HEK293 (cell line): ENCODE data around the gene GARRE1.

Experiments
- BCL11A ChIP-seq: fragments of 450-650 bp; formaldehyde crosslinking; IDR thresholded peaks from 2 replicates; pipeline ENCODE4 v1.5.1; 2016; ENCODE audit warnings: low read depth, missing biosample characterization, missing genetic modification characterization
- HOXC10 ChIP-seq: sonication (generic); formaldehyde crosslinking; IDR thresholded peaks from 2 replicates; pipeline ENCODE4 v1.8.1; 2023; ENCODE audit warnings: mild to moderate bottlenecking, missing genetic modification reagents
- PBX3 ChIP-seq: sonication (generic); formaldehyde crosslinking; IDR thresholded peaks from 2 replicates; pipeline ENCODE4 v1.8.1; 2022; ENCODE audit warnings: mild to moderate bottlenecking, moderate library complexity, missing genetic modification reagents
- PRDM2 ChIP-seq: fragments of 450-650 bp; formaldehyde crosslinking; IDR thresholded peaks from 2 replicates; pipeline ENCODE4 v1.5.1; 2016; ENCODE audit warnings: missing biosample characterization, missing genetic modification characterization, borderline replicate concordance
- SCRT2 ChIP-seq: fragments of 450-650 bp; formaldehyde crosslinking; IDR thresholded peaks from 2 replicates; pipeline ENCODE4 v1.5.1; 2016; ENCODE audit warnings: missing biosample characterization, missing genetic modification characterization
- SETDB1 ChIP-seq: IDR thresholded peaks from one replicate; pipeline ENCODE4 v1.6.1; 2017; ENCODE audit warnings: mild to moderate bottlenecking, low read length, moderate library complexity, mixed read lengths; ENCODE audit not compliant: insufficient read length
- SP2 ChIP-seq: fragments of 450-650 bp; formaldehyde crosslinking; IDR thresholded peaks from 2 replicates; pipeline ENCODE4 v1.5.1; 2016; ENCODE audit warnings: missing biosample characterization, missing genetic modification characterization
- SP3 ChIP-seq: fragments of 450-650 bp; formaldehyde crosslinking; IDR thresholded peaks from 2 replicates; pipeline ENCODE4 v1.5.1; 2016; ENCODE audit warnings: missing biosample characterization, missing genetic modification characterization
- ZBTB48 ChIP-seq: fragments of 450-650 bp; formaldehyde crosslinking; IDR thresholded peaks from 2 replicates; pipeline ENCODE4 v1.5.1; 2016; ENCODE audit warnings: missing biosample characterization, missing genetic modification characterization
- ZNF121 ChIP-seq: fragments of 450-650 bp; formaldehyde crosslinking; IDR thresholded peaks from 2 replicates; pipeline ENCODE4 v1.5.1; 2016; ENCODE audit warnings: missing biosample characterization, missing genetic modification characterization
- ZNF18 ChIP-seq: fragments of 450-650 bp; formaldehyde crosslinking; IDR thresholded peaks from 2 replicates; pipeline ENCODE4 v1.5.1; 2016; ENCODE audit warnings: missing biosample characterization, missing genetic modification characterization
- ZNF280D ChIP-seq: fragments of 450-650 bp; formaldehyde crosslinking; IDR thresholded peaks from 2 replicates; pipeline ENCODE4 v1.5.1; 2016; ENCODE audit warnings: missing biosample characterization, missing genetic modification characterization
- ZNF350 ChIP-seq: fragments of 450-650 bp; formaldehyde crosslinking; IDR thresholded peaks from 2 replicates; pipeline ENCODE4 v1.5.0; 2017; ENCODE audit warnings: missing biosample characterization, mild to moderate bottlenecking, missing genetic modification characterization
- ZNF398 ChIP-seq: fragments of 450-650 bp; formaldehyde crosslinking; IDR thresholded peaks from 2 replicates; pipeline ENCODE4 v1.5.1; 2017; ENCODE audit warnings: missing biosample characterization, missing genetic modification characterization
- ZNF404 ChIP-seq: fragments of 450-650 bp; formaldehyde crosslinking; IDR thresholded peaks from 2 replicates; pipeline ENCODE4 v1.5.1; 2017; ENCODE audit warnings: missing biosample characterization, missing genetic modification characterization
- ZNF48 ChIP-seq: fragments of 450-650 bp; formaldehyde crosslinking; IDR thresholded peaks from 2 replicates; pipeline ENCODE4 v1.5.1; 2016; ENCODE audit warnings: missing biosample characterization, missing genetic modification characterization
- ZNF488 ChIP-seq: fragments of 450-650 bp; formaldehyde crosslinking; IDR thresholded peaks from 2 replicates; pipeline ENCODE4 v1.5.1; 2016; ENCODE audit warnings: missing biosample characterization, missing genetic modification characterization
- ZNF501 ChIP-seq: fragments of 450-650 bp; formaldehyde crosslinking; IDR thresholded peaks from 2 replicates; pipeline ENCODE4 v1.5.1; 2016; ENCODE audit warnings: missing biosample characterization, missing genetic modification characterization
- ZNF549 ChIP-seq: fragments of 450-650 bp; IDR thresholded peaks from 2 replicates; pipeline ENCODE4 v1.5.1; 2018; ENCODE audit warnings: missing biosample characterization, missing genetic modification characterization, mild to moderate bottlenecking, inconsistent platforms, moderate library complexity
- ZNF626 ChIP-seq: fragments of 450-650 bp; sonication (Bioruptor Pico); formaldehyde crosslinking; IDR thresholded peaks from 2 replicates; pipeline ENCODE4 v1.5.1; 2018; ENCODE audit warnings: missing biosample characterization, missing genetic modification characterization, inconsistent platforms
- ZNF654 ChIP-seq: fragments of 450-650 bp; formaldehyde crosslinking; IDR thresholded peaks from 2 replicates; pipeline ENCODE4 v1.5.1; 2016; ENCODE audit warnings: low read depth, missing biosample characterization, missing genetic modification characterization
- ZNF747 ChIP-seq: fragments of 450-650 bp; formaldehyde crosslinking; IDR thresholded peaks from 2 replicates; pipeline ENCODE4 v1.5.1; 2016; ENCODE audit warnings: missing biosample characterization, missing genetic modification characterization
- ZNF76 ChIP-seq: fragments of 450-650 bp; formaldehyde crosslinking; IDR thresholded peaks from 2 replicates; pipeline ENCODE4; 2016; ENCODE audit warnings: low read depth, missing biosample characterization, missing genetic modification characterization, borderline replicate concordance
- ZNF837 ChIP-seq: fragments of 450-650 bp; formaldehyde crosslinking; IDR thresholded peaks from 2 replicates; pipeline ENCODE4 v1.5.1; 2016; ENCODE audit warnings: missing biosample characterization, missing genetic modification characterization

GARRE1 gene

GRCh38 chr19:34217952-34218817 lies 36.2 kb upstream of the GARRE1 start (continued):
- peak; percentile 74 for TF ChIP-seq SCRT2 (tag by site-specific recombination)
- TF ChIP-seq SETDB1, result no peak
- TF ChIP-seq SP2 (tag by site-specific recombination), result peak; percentile 30
- peak; percentile 43; the same call in 1 of the 2 replicates for TF ChIP-seq ZNF121 (tag by site-specific recombination)
- peak; percentile 98 for TF ChIP-seq BCL11A (tag by site-specific recombination)
- TF ChIP-seq ZNF398, result no peak; the same call in 1 of the 2 replicates
- TF ChIP-seq ZNF280D (tag by site-specific recombination), result peak; percentile 95
- no peak for TF ChIP-seq PRDM2 (tag by site-specific recombination)
- peak; percentile 97; the same call in 1 of the 2 replicates for TF ChIP-seq ZNF18 (tag by site-specific recombination)
- TF ChIP-seq ZNF837 (tag by site-specific recombination), result no peak
- TF ChIP-seq ZNF549, result no peak
- TF ChIP-seq ZNF404 (tag by site-specific recombination), result 0 out of 2 replicates have a peak, but pooled peaks have one; percentile 10
- no peak for TF ChIP-seq ZBTB48 (tag by site-specific recombination)
- peak; percentile 71 for TF ChIP-seq ZNF501 (tag by site-specific recombination)
- TF ChIP-seq ZNF626 (tag by site-specific recombination), result no peak; the same call in none of the 2 replicates
- peak; percentile 56 for TF ChIP-seq SP3
- no peak for TF ChIP-seq ZNF747 (tag by site-specific recombination)
- no peak for TF ChIP-seq ZNF654 (tag by site-specific recombination)
- TF ChIP-seq ZNF350 (tag by site-specific recombination), result no peak
- TF ChIP-seq ZNF48, result no peak
- TF ChIP-seq PBX3 (CRISPR knock-in tag), result no peak
- no peak for TF ChIP-seq HOXC10
- peak; percentile 74; the same call in 1 of the 2 replicates for TF ChIP-seq ZNF76 (tag by site-specific recombination)
- peak; percentile 89; the same call in 1 of the 2 replicates for TF ChIP-seq ZNF488 (tag by site-specific recombination)
